Right lobe of liver (tissue), 6 donors: Measurements from ENCODE around the gene PTCH2. TPM values are rescaled to one million over a fixed set of nuclear protein-coding genes. Genes with fewer than 3 reads are reported as not detected.

Source experiments
- ATAC-seq, 4 donors: fragments of 200-7000 bp; cut with Tn5 transposase; one replicate each; pipeline ENCODE4 v1.9.1; 2020; ENCODE audit warnings: mild to moderate bottlenecking in 4 of 4, moderate library complexity in 4 of 4
- DNase-seq, 3 donors: peaks; one replicate each; pipeline ENCODE4 v3.0.0-alpha.2; 2020
- H3K27ac ChIP-seq, 3 donors: fragments of 200-600 bp; one replicate each; pipeline ENCODE4 v1.8.0; 2022
- H3K27me3 ChIP-seq, 2 donors: fragments of 200-600 bp; one replicate each; pipeline ENCODE4 v1.8.0; 2022
- H3K36me3 ChIP-seq, 4 donors: fragments of 200-600 bp; sonication (generic) in 1 of 4; one replicate each; pipeline versions ENCODE4 v1.5.1 to v1.8.0; 2017 to 2022; ENCODE audit warnings: control low read depth in 1 of 4
- H3K4me1 ChIP-seq, 4 donors: fragments of 200-600 bp; sonication (generic) in 1 of 4; one replicate each; pipeline versions ENCODE4 v1.5.1 to v1.8.0; 2017 to 2022; ENCODE audit warnings: control low read depth in 1 of 4
- H3K4me3 ChIP-seq, 3 donors: fragments of 200-600 bp; one replicate each; pipeline ENCODE4 v1.8.0; 2022
- H3K9me3 ChIP-seq, 4 donors: fragments of 200-600 bp; sonication (generic) in 1 of 4; one replicate each; pipeline versions ENCODE4 v1.5.1 to v1.8.0; 2017 to 2022; ENCODE audit warnings: control low read depth in 1 of 4
- CTCF ChIP-seq, 4 donors: fragments of 200-600 bp in 3 of 4; fragments of 450-650 bp in 1 of 4; IDR thresholded peaks; one replicate each; pipeline versions ENCODE4 v1.5.1 to v1.8.0; 2016 to 2022; ENCODE audit warnings: antibody characterized with exemption in 4 of 4, mild to moderate bottlenecking in 2 of 4
- POLR2A ChIP-seq: fragments of 450-650 bp; IDR thresholded peaks from one replicate; pipeline ENCODE4 v1.6.1; 2017; ENCODE audit warnings: antibody characterized with exemption, mild to moderate bottlenecking
- WGBS: methylation state at CpG from one replicate; pipeline ENCODE4 v1.1.6; 2018; ENCODE audit warnings: low coverage, low lambda C conversion rate; ENCODE audit not compliant: insufficient coverage; ENCODE audit errors: missing lambda C conversion rate; 5-methylcytosine and 5-hydroxymethylcytosine counted together
- intact Hi-C, 2 donors: fragments of 100-400 bp; cut with DNase I; formaldehyde crosslinking; loops; one replicate each; pipeline versions ENCODE4 v1.11.2 to v1.14.1; 2022
- total RNA-seq, 6 experiments: library from RNA; depleted of rRNA in 2 of 6; stranded (reverse); fragments of >200 nt in 2 of 6; fragmentation: NEBNext Ultra II Directional in 3 of 6; extraction: Animal tissue kit (Norgen Biotek cat#: 25700) in 3 of 6; gene quantifications; one replicate each; pipeline versions ENCODE4 v1.1.0 to v1.2.4, GENCODE V29; 2016 to 2023
- donor health status: DM: no; HTN: yes; CAD: no.
- donor health status: DM: no; HTN: no; CAD: no.
- donor health status: DM: no; HTN: no; CAD: no.
- donor health status: DM: no; HTN: yes; CAD: no.
- donor health status: DM: no; HTN: yes; CAD: no.

PTCH2 gene
- total RNA-seq, 6 experiments from 2014 or later = 0.19 to 0.68 (median 0.35) TPM

GRCh38 chr1:44808938-44809917 is 33.8 kb downstream of the PTCH2 start:
- 29% methylated on average over 4 of the region's 6 CpGs for WGBS
- peaks cover 0 to 7% (median 1%) of the 10 kb centered on the region in 4 donors for H3K36me3 ChIP-seq
- peak overlapping the region in 2 of 3 donors; percentile 4 to 26 for H3K4me3 ChIP-seq

GRCh38 chr1:44808063-44808937 is 34.8 kb downstream of the PTCH2 start, which contains the start of gene BTBD19:
Gene BTBD19 (plus strand): TSS chr1:44808523. CDS start chr1:44808821, 298 bp downstream.
- TF ChIP-seq CTCF (IDR thresholded peaks at IDR 0.05) (no peak), POLR2A (peak; percentile 28)
- Histone ChIP-seq H3K4me3 (peak within 1 kb of the TSS in 2 of 3 donors; percentile 4 to 26), H3K9me3 (no peaks in the 10 kb centered on the region), H3K4me1 (peaks cover 0 to 50% (median 28%) of the 10 kb centered on the region in 4 donors), H3K36me3 (peaks cover 0 to 7% (median 1%) of the 10 kb centered on the region in 4 donors), H3K27ac (peak within 1 kb of the TSS; percentile 93 to 99 (median 96)), H3K27me3 (no peaks in the 10 kb centered on the region)
- ATAC-seq = peak; percentile 50 to 59 (median 52)
- WGBS = 45% methylated on average over 11 of the region's 23 CpGs
- peak; percentile 83 to 89 (median 87) for DNase-seq
- intact Hi-C loops = no loop called here

More at GRCh38 chr1:44808938-44809917, 33.8 kb downstream of the PTCH2 start:
- ATAC-seq (no peak), DNase-seq (peak in 2 of 3 donors; percentile 59 to 65)
- Histone ChIP-seq H3K9me3 (no peaks in the 10 kb centered on the region), H3K27me3 (no peaks in the 10 kb centered on the region), H3K4me1 (peaks cover 0 to 52% (median 28%) of the 10 kb centered on the region in 4 donors), H3K27ac (peak overlapping the region; percentile 93 to 99 (median 96))
- no peak for TF ChIP-seq CTCF (IDR thresholded peaks at IDR 0.05)
- no peak for TF ChIP-seq POLR2A
- intact Hi-C loops = no loop called here

- peak; percentile 75 to 87 (median 82) for ATAC-seq
- Histone ChIP-seq H3K27ac (peak overlapping the region; percentile 93 to 99 (median 96)), H3K27me3 (no peaks in the 10 kb centered on the region), H3K4me1 (peaks cover 0 to 50% (median 28%) of the 10 kb centered on the region in 4 donors), H3K36me3 (peaks cover 0 to 13% (median 1%) of the 10 kb centered on the region in 4 donors), H3K9me3 (no peaks in the 10 kb centered on the region), H3K4me3 (no peak overlapping the region)
- DNase-seq = peak; percentile 96 to 98 (median 96)
- WGBS = 0% methylated on average over 6 of the region's 16 CpGs
- TF ChIP-seq POLR2A (no peak), CTCF (IDR thresholded peaks at IDR 0.05) (no peak)
- intact Hi-C loops = no loop called here
These were observed 35.5 kb downstream of the PTCH2 start for GRCh38 chr1:44807364-44808062.
